Activated CD8-positive, alpha-beta memory T cell treated with anti-CD3 and anti-CD28 coated beads for 36 hours (primary cell): Measurements from ENCODE around the gene SRGAP3. TPM values are rescaled to one million over a fixed set of nuclear protein-coding genes. Genes with fewer than 3 reads are reported as not detected.

Source experiments
- CTCF ChIA-PET: fragments of 350-600 bp; sonication (Branson Sonifier 250); formaldehyde crosslinking; loops from one replicate; lab custom pipeline; 2021; ENCODE audit warnings: antibody characterized with exemption; lab: Charles Lee
- POLR2A ChIA-PET: fragments of 350-600 bp; sonication (Branson Sonifier 250); formaldehyde crosslinking; loops from one replicate; lab custom pipeline; 2021; ENCODE audit warnings: antibody characterized with exemption; lab: Charles Lee
- total RNA-seq, 2 experiments: library from RNA; stranded (reverse); gene quantifications; one replicate each; pipeline ENCODE4 v1.2.3, GENCODE V29; 2021

SRGAP3 gene
- total RNA-seq, 2 experiments from 2014 or later = 0.11 to 0.99 TPM

DNA sequence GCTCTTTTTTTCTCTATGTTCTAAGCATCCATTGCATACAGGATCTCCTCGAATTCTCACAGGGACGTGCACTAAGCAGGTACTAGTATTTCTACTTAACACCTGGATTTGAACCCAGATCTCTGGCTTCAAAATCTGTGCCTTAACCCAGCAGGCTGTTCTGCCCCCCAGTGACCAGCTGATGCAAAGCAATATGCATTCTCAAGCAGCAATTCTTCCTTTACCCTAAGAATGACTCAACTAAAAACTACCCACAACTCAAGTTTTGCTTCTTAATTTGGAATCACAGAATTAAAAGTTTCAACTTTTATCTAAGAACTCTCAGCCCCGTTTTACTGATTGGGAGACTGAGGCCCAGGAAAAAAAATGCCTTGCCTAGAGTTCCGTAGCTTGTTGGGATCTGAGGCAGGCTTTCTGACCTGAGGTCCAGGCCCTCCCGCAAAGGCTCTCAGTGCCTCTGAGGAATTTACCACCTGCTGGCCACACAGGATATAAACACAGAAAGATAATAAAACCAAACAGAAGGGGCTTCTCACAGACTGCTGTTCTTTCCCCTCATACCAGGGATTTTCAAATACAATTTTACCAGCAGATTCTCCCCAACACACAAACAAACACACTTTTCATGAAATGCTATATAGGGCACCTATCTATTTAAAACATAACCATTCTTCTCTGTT, 170.7 kb downstream of the SRGAP3 start:
- POLR2A ChIA-PET = no interaction called here

DNA sequence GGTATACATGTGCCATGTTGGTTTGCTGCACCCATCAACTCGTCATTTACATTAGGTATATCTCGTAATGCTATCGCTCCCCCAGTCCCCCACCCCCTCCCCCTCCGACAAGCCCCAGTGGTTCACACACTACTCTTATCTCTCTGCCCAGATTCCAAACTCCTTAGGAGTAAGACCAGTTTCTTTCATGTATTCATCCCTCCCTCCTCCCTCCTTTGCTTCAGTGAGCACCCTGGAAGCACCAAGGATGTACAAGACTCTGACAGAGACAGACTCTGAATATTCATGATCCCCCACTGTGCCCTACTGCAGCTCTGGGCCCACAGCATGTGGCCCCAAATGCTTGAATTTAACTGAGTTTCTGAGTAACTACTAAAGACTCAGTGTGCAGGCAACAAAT, 172.4 kb downstream of the SRGAP3 start:
- ChIA-PET CTCF (no interaction called here), POLR2A (no interaction called here)

More for the DNA sequence above, 170.7 kb downstream of the SRGAP3 start:
- CTCF ChIA-PET = no interaction called here

GRCh38 chr3:9075762-9076161, 173.7 kb downstream of the SRGAP3 start:
- ChIA-PET CTCF (no interaction called here), POLR2A (no interaction called here)

- CTCF ChIA-PET = no interaction called here
- POLR2A ChIA-PET = no interaction called here
Observed at GRCh38 chr3:9074079-9074478, 175.4 kb downstream of the SRGAP3 start.

DNA sequence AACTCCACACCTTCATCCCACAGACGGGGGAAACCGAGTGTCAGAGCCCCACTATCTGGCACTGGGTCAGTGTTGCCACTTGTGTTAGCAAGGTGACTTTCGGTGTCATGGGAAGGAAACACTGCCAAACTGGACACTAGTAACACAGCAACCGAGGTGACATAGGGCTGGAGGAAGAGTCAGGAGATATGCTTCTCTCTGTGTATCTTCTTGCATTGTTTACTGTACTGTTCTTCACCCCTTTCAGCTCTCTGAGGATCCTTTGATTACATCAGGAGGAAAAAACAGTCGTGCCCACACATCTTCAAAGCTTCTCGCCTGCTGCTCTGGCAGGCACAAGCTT, 176.8 kb downstream of the SRGAP3 start:
- ChIA-PET CTCF (no interaction called here), POLR2A (no interaction called here)

DNA sequence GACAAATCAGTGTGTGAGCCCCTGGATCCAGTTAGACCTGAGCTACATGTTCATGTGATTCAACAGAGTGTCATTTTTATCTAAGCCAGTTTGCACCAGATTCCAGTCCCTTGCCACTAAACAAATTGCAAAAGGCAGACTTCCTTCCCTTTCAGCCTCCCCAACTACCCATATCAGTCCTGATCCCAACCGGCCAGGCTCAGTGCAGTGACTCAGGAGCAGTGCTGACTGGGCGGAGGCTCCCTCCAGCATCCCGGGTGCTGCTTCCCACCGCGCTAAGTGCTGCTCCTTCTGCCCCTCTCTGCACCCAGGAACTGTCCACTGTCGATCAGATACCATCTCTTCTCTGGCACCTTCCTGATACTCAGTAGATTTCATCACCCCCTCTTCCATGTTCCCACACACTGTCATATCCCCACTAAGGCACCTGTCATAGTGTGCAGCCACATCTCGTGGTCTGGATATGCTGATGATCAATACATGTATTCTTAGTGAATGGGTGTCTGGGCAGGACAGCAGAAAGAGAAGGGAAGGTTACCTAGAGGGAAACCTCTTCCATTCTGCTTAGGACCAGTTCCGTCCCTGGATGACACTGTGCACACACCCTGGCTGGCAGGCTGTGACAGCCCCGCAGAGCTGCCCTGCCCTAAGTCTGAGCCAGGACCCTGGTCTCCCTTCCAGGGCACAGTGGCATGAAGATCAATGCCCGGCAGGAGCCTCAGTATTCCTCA, 177.3 kb downstream of the SRGAP3 start:
- ChIA-PET CTCF (no interaction called here), POLR2A (no interaction called here)

- CTCF ChIA-PET = no interaction called here
- POLR2A ChIA-PET = no interaction called here
Observed at GRCh38 chr3:9070961-9071360, 178.5 kb downstream of the SRGAP3 start.

DNA sequence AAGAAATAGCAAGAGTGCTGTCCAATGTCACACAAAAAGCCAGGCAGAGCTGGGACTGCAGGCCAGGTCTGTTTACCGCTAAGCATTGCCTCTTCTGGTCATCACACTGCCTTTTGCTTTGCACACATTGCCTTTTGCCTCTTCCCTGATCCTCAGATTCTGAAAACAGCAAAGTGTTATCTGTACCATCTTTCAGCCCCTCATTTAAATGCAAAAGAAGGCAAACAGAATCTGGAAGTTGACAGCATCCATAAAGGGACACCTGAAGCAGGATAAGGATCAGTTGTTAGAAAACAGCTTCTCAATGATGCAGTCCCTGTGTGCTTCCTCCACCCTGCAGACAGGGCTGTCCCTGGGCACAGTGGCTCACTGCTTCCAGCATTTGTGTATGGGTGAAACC, 179.5 kb downstream of the SRGAP3 start:
- ChIA-PET POLR2A (no interaction called here), CTCF (no interaction called here)

- ChIA-PET POLR2A (no interaction called here), CTCF (interaction anchor here (0.9 to 1.9 kb wide), 3 partner anchors 80 to 234 kb away, joined by 3 to 6 read pairs (median 5); no protein-coding TSS in a partner anchor)
Observed at GRCh38 chr3:9068051-9068450, 181.4 kb downstream of the SRGAP3 start.

DNA sequence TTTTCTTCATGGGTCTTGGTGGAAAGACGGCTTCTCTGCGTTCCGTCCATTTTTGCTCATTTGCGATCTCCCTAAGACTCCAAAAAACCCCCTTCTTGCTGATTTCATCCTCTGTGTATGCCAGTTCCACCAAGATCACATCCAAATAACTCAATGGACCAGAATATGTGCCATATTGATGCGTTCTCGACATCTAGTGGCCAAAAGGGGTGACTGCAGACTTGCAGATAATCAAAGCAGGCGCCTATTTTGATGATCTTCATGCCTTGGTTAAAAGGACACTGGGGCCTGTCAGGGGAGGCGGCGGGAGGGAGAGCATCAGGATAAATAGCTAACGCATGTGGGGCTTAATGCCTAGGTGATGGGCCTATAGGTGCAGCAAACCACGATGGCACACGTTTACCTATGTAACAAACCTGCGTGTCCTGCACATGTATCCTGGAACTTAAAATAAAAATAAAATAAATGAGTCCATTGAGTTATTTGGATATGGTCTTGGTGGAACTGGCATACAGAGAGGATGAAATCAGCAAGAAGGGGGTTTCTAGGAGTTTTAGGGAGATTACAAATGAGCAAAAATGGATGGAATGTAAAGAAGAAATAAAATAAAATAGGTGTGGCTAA, 182.0 kb downstream of the SRGAP3 start:
- ChIA-PET POLR2A (no interaction called here), CTCF (interaction anchor here (1.6 to 1.9 kb wide), 2 partner anchors 80 to 235 kb away, joined by 5 to 6 read pairs; no protein-coding TSS in a partner anchor)

DNA sequence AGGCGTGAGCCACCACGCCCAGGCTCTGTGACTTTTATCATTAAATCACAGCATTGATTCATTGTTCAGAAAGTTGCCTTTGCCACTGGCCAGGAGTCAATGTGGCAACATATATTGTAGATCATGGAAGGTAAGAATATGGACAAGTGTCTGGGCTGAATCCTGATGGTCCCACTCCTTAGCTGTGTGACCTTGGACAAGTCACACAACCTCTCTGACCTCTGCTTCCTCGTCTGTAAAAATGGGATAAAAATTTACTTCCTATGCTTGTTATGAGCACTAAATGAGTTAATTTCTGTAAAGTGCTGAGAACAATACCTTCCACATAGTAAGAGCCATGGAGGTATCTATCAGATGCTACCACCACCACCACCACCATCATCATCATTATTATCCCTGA, 182.7 kb downstream of the SRGAP3 start:
- POLR2A ChIA-PET = no interaction called here
- CTCF ChIA-PET = interaction anchor here (1.6 kb wide), 1 partner anchor 79 kb away, joined by 6 read pairs; no protein-coding TSS in a partner anchor

GRCh38 chr3:9066141-9066540, 183.3 kb downstream of the SRGAP3 start:
- ChIA-PET CTCF (interaction anchor here (1.4 kb wide), 1 partner anchor 78 kb away, joined by 3 read pairs; no protein-coding TSS in a partner anchor), POLR2A (no interaction called here)

DNA sequence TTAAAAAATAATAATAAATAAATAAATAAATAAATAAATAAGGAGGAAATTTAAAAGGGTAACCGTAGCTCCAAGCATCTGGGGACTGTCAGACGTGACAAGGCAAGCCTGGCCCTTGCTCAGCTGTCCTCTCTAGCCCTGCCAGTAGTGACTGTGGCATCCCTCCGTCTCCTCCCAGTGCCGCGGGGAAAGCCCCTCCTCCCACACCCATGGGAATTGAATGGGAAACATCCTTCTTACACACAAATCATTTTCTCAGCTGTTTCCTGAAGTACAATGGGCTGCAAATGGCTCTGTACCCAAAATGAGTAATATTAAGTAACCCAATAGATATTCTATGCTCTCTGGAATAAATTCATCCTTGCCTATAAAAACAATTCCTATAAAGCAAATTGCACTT, 184.6 kb downstream of the SRGAP3 start:
- CTCF ChIA-PET = interaction anchor here (1.4 kb wide), 1 partner anchor 77 kb away, joined by 3 read pairs; no protein-coding TSS in a partner anchor

DNA sequence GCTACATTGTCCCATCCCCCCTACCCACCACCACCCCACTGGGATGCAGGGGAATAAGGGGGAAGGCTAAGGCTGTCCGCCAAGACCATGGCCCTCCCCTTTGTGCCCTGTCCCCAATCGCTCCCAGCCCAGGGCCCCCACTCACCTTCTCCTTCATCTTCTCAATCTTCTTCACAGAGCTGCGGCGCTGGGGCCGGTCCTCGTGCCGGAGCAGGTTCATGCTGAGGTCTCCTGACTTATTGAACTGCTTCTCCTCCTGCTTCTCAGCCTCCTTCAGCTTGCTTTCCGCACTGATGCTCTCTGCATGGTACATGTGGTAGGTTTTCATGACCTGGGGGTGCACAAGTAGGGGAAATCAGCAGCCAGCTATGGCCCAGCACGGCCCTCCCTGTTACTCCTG, 185.2 kb downstream of the SRGAP3 start:
- POLR2A ChIA-PET = no interaction called here

More for the DNA sequence above, 184.6 kb downstream of the SRGAP3 start:
- POLR2A ChIA-PET = no interaction called here

DNA sequence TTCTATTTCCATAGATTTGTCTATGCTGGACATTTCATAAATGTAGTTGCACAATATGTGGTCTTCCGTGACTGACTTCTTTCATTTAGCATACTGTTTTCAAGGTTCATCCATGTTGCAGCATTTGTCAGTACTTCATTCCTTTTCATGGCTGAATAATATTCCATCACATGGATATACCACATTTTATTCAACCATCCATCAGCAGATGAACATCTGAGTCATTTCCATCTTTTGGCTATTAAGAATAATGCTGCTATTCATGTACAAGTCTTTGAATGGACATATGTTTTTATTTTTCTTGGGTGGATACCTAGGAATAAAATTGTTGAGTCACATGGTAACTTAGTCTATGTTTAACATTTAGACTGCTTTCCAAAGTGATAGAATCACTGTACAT, 186.9 kb downstream of the SRGAP3 start:
- POLR2A ChIA-PET = no interaction called here
- CTCF ChIA-PET = no interaction called here

More for the DNA sequence above, 185.2 kb downstream of the SRGAP3 start:
- CTCF ChIA-PET = no interaction called here

GRCh38 chr3:9061634-9062033, 187.8 kb downstream of the SRGAP3 start:
- ChIA-PET POLR2A (no interaction called here), CTCF (no interaction called here)

DNA sequence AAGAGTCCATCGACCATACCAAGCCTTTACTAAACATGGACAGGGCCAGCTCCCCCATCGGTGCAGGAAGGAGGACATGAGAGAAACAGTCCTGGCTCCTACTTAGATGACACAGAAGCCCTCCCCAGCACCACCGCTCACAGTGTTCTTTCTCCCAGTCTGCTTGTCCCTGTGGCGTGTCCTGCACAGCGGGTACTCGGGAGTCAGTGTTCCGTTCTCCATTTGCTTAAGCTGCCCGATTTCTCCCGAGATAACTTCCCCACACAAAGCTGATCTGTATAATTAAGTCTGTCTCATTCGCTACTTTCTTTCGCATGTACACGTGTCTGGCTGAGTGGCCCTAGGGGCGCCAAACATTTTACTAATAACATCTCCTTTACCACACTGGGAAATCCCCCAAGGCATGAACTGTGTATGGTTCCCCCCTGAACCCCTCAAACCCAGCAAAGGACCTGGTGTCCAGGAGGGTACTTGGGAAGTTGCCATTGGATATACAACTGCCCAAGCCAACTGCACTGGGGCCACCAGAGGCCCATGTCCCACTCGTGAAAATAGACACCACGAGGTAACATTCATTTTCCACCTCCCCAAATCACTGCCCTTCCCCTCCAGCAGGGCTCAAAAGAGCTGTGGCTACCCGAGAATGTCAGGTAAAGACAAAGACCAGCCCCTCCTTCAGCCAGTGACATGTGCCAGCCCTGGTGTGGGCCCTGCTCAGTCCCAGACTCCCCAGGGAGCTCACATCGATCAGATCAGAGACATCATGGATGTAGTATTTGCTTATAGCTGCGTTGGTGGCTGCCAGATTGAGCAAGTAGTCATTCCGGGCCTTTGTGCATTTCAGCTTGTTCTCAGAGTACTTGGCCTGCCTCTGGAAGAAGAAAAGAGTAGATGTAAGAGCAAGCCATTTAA, 189.7 kb downstream of the SRGAP3 start:
- ChIA-PET CTCF (interaction anchor here (0.6 kb wide), 2 partner anchors 20 to 68 kb away, joined by 3 read pairs; no protein-coding TSS in a partner anchor), POLR2A (no interaction called here)

DNA sequence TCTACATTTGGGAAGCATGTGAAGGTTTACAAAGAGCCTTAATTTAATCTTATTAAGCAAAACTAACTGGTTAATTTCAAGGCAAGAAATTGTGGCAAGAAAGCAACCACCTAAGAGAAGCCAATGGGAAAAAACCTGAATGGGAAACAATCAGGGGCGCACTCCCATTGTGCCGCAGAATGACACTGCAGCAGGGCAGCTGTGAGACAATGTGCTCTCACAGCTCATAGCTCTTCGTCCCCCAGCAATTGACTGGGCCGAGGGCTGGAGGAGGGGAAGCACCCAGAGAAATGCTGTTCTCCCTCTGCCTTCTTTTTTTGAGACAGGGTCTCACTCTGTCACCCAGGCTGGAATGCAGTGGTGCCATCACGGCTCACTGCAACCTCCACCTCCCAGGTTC, 192.9 kb downstream of the SRGAP3 start:
- CTCF ChIA-PET = no interaction called here
- POLR2A ChIA-PET = no interaction called here
